PC-3 (cell line): ENCODE data around the gene RABL6.

Source experiments
- EZH2 ChIP-seq: fragments of 300-600 bp; sonication (generic); IDR thresholded peaks from one replicate; pipeline ENCODE4 v1.6.1; 2017; ENCODE audit warnings: antibody characterized with exemption, mild to moderate bottlenecking, low read length; ENCODE audit not compliant: unreplicated experiment
- EZH2phosphoT487 ChIP-seq: fragments of 300-600 bp; sonication (generic); IDR thresholded peaks from 2 replicates; pipeline ENCODE4 v1.6.1; 2018; ENCODE audit warnings: mild to moderate bottlenecking, antibody characterized with exemption, low read length, borderline replicate concordance
- TF ChIP-seq, protein P1 (sequence below): fragments of 300-600 bp; sonication (generic); conservative IDR thresholded peaks from 2 replicates; pipeline ENCODE4 v1.5.1; 2017; ENCODE audit warnings: antibody characterized with exemption, low read depth, mild to moderate bottlenecking, low read length

DNA sequence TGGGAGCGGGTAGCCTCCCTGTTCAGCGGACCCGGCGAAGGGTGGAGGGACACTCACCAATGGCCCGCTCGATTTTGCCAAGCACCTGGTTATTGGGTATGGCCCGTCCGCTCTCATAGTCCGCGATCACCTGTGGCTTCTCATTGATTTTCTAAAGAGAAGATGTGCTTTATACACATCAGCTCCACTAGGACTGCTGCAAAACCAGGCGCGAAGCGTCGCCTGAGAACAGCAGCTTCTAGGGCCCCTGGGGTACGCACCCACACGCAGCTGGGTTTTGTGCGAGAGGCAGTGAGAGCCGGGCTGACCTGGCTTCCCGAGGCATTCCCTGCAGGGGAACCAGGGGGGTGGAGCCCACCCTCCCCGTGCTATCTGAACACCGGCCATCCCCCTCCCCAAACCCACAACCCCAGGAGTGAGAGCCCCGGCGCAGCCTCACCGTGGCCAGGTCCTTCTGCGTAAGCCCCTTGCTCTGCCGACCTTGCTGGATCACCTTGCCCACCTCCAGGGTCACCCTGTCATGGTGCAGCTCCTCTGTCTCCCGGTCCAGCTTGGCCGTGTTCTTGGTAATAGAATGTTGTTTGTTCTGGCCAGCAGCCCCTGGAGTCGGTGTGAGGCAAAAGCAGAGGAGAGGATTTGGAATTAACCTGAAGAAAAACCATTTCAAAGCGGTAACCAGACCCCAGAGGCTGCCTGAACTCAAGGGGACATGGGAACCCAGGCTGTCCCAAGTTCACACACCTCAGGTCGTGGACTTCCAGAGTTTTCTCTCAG, 55.3 kb downstream of the RABL6 start:
- TF ChIP-seq, protein P1, sequence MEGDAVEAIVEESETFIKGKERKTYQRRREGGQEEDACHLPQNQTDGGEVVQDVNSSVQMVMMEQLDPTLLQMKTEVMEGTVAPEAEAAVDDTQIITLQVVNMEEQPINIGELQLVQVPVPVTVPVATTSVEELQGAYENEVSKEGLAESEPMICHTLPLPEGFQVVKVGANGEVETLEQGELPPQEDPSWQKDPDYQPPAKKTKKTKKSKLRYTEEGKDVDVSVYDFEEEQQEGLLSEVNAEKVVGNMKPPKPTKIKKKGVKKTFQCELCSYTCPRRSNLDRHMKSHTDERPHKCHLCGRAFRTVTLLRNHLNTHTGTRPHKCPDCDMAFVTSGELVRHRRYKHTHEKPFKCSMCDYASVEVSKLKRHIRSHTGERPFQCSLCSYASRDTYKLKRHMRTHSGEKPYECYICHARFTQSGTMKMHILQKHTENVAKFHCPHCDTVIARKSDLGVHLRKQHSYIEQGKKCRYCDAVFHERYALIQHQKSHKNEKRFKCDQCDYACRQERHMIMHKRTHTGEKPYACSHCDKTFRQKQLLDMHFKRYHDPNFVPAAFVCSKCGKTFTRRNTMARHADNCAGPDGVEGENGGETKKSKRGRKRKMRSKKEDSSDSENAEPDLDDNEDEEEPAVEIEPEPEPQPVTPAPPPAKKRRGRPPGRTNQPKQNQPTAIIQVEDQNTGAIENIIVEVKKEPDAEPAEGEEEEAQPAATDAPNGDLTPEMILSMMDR = no peak
- TF ChIP-seq EZH2 (no peak), EZH2phosphoT487 (no peak)
